Hepatocyte (in vitro differentiated cells): ENCODE results near the gene TRRAP.

Source experiments
- EZH2 ChIP-seq: fragments of 200-600 bp; sonication (generic); IDR thresholded peaks from 2 replicates; pipeline ENCODE4 v1.6.1; 2016; ENCODE audit warnings: antibody characterized with exemption, mild to moderate bottlenecking, borderline replicate concordance
- EZH2phosphoT487 ChIP-seq: fragments of 200-600 bp; sonication (generic); IDR thresholded peaks from one replicate; pipeline ENCODE4 v1.6.1; 2018; ENCODE audit warnings: antibody characterized with exemption, mild to moderate bottlenecking, low read depth, moderate library complexity; ENCODE audit not compliant: unreplicated experiment, severe bottlenecking
- TF ChIP-seq, protein P1 (sequence below): fragments of 200-600 bp; sonication (generic); IDR thresholded peaks from 2 replicates; pipeline ENCODE4 v1.5.1; 2016; ENCODE audit warnings: antibody characterized with exemption, mild to moderate bottlenecking; ENCODE audit not compliant: poor library complexity

GRCh38 chr7:98862716-98863420, 15.5 kb upstream of the TRRAP start:
- TF ChIP-seq, protein P1, sequence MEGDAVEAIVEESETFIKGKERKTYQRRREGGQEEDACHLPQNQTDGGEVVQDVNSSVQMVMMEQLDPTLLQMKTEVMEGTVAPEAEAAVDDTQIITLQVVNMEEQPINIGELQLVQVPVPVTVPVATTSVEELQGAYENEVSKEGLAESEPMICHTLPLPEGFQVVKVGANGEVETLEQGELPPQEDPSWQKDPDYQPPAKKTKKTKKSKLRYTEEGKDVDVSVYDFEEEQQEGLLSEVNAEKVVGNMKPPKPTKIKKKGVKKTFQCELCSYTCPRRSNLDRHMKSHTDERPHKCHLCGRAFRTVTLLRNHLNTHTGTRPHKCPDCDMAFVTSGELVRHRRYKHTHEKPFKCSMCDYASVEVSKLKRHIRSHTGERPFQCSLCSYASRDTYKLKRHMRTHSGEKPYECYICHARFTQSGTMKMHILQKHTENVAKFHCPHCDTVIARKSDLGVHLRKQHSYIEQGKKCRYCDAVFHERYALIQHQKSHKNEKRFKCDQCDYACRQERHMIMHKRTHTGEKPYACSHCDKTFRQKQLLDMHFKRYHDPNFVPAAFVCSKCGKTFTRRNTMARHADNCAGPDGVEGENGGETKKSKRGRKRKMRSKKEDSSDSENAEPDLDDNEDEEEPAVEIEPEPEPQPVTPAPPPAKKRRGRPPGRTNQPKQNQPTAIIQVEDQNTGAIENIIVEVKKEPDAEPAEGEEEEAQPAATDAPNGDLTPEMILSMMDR: no peak
- TF ChIP-seq EZH2 (no peak), EZH2phosphoT487 (no peak)
